Upper lobe of left lung (tissue), 4 donors: Measurements from ENCODE around the gene AATF.

Source experiments
- POLR2A ChIP-seq, 4 donors: fragments of 450-650 bp; IDR thresholded peaks; one replicate each; pipeline ENCODE4 v1.5.1; 2016 to 2017; ENCODE audit warnings: antibody characterized with exemption in 4 of 4, mild to moderate bottlenecking in 2 of 4
- POLR2AphosphoS5 ChIP-seq, 2 donors: sonication (generic); formaldehyde crosslinking; IDR thresholded peaks; one replicate each; pipeline ENCODE4 v1.5.1; 2017; ENCODE audit warnings: antibody characterized with exemption in 2 of 2
- TF ChIP-seq, protein P1 (sequence below), 6 experiments: fragments of 450-650 bp in 4 of 6; fragments of 200-600 bp in 2 of 6; sonication (generic) in 2 of 6; IDR thresholded peaks; one replicate each; pipeline ENCODE4 v1.5.1; 2016 to 2019; ENCODE audit warnings: antibody characterized with exemption in 6 of 6

DNA sequence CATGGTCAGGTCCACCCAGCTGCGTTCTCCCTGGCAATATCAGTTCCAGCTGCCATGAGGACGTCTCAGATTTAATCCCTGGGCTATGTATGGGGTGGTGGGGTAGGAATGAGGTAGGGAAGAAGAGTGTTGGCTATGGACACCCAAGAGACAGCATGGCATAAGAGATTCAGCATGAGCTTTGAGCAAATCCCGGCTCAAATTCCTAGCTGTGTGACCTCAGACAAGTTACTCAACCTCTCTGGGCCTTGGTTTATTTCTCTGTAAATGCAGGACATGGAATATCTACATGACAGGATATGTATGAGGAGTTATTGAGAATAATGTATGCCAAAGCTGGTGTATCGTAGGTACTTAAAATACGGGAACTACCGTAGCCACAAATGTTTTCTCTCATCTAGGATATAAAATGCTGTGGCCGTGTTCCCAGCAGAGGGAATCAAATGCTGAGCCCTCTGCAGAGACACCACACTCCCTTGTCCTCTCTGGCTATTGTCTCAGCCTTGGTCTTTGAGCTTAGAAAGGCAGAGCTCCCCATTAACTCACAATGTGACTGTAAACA, 29.3 kb upstream of the AATF start:
- TF ChIP-seq POLR2A (IDR thresholded peaks at IDR 0.05) (no peak), POLR2AphosphoS5 (IDR thresholded peaks at IDR 0.05) (no peak)
- TF ChIP-seq, protein P1, sequence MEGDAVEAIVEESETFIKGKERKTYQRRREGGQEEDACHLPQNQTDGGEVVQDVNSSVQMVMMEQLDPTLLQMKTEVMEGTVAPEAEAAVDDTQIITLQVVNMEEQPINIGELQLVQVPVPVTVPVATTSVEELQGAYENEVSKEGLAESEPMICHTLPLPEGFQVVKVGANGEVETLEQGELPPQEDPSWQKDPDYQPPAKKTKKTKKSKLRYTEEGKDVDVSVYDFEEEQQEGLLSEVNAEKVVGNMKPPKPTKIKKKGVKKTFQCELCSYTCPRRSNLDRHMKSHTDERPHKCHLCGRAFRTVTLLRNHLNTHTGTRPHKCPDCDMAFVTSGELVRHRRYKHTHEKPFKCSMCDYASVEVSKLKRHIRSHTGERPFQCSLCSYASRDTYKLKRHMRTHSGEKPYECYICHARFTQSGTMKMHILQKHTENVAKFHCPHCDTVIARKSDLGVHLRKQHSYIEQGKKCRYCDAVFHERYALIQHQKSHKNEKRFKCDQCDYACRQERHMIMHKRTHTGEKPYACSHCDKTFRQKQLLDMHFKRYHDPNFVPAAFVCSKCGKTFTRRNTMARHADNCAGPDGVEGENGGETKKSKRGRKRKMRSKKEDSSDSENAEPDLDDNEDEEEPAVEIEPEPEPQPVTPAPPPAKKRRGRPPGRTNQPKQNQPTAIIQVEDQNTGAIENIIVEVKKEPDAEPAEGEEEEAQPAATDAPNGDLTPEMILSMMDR (IDR thresholded peaks at IDR 0.05) = no peak
